Tibial nerve (tissue), 4 donors: ENCODE results near the gene HTRA3.

Experiments
- EP300 ChIP-seq, 2 donors: sonication (generic); formaldehyde crosslinking; IDR thresholded peaks; one replicate each; pipeline ENCODE4 v1.6.1; 2017; ENCODE audit warnings: antibody characterized with exemption in 2 of 2, mild to moderate bottlenecking in 1 of 2
- TF ChIP-seq, protein P1 (sequence below), 5 experiments: fragments of 200-600 bp in 3 of 5; fragments of 450-650 bp in 2 of 5; sonication (generic) in 3 of 5; IDR thresholded peaks; one replicate each; pipeline ENCODE4 v1.5.1; 2016 to 2019; ENCODE audit warnings: antibody characterized with exemption in 5 of 5, mild to moderate bottlenecking in 3 of 5, moderate library complexity in 2 of 5

GRCh38 chr4:8265171-8265929 is 4.2 kb upstream of the HTRA3 start:
- TF ChIP-seq, protein P1, sequence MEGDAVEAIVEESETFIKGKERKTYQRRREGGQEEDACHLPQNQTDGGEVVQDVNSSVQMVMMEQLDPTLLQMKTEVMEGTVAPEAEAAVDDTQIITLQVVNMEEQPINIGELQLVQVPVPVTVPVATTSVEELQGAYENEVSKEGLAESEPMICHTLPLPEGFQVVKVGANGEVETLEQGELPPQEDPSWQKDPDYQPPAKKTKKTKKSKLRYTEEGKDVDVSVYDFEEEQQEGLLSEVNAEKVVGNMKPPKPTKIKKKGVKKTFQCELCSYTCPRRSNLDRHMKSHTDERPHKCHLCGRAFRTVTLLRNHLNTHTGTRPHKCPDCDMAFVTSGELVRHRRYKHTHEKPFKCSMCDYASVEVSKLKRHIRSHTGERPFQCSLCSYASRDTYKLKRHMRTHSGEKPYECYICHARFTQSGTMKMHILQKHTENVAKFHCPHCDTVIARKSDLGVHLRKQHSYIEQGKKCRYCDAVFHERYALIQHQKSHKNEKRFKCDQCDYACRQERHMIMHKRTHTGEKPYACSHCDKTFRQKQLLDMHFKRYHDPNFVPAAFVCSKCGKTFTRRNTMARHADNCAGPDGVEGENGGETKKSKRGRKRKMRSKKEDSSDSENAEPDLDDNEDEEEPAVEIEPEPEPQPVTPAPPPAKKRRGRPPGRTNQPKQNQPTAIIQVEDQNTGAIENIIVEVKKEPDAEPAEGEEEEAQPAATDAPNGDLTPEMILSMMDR (IDR thresholded peaks at IDR 0.05): no peak
- TF ChIP-seq EP300 (IDR thresholded peaks at IDR 0.05): no peak
